ENCODE data around the gene FBXL7.

GRCh38 chr5:15880201-15880600, 380.2 kb downstream of the FBXL7 start:
- TF ChIP-seq CTCF (IDR thresholded peaks at IDR 0.05) (no peak), EZH2phosphoT487 (IDR thresholded peaks at IDR 0.05) (no peak)
